GM23248 (cell line): ENCODE results near the gene SLC45A2. TPM values are rescaled to one million over a fixed set of nuclear protein-coding genes. Genes with fewer than 3 reads are reported as not detected.

Experiments
- DNase-seq: peaks from one replicate; pipeline ENCODE4 v3.0.0-alpha.2; 2015
- H2AFZ ChIP-seq: fragments of 200-600 bp; sonication (generic); 2 replicates; pipeline ENCODE4 v1.6.1; 2016; ENCODE audit warnings: antibody characterized with exemption
- H3F3A ChIP-seq: fragments of 200-600 bp; sonication (generic); 2 replicates; pipeline ENCODE4 v1.6.1; 2016; ENCODE audit warnings: mild to moderate bottlenecking, antibody characterized with exemption, mixed run types; ENCODE audit not compliant: insufficient read depth
- H3K27ac ChIP-seq: fragments of 200-600 bp; sonication (generic); 2 replicates; pipeline ENCODE4 v1.5.1; 2016; ENCODE audit warnings: mild to moderate bottlenecking
- H3K27me3 ChIP-seq: fragments of 200-600 bp; sonication (generic); replicated peaks from 2 replicates; pipeline ENCODE4 v1.6.1; 2016; ENCODE audit warnings: mild to moderate bottlenecking; ENCODE audit not compliant: insufficient read depth
- H3K36me3 ChIP-seq: fragments of 200-600 bp; sonication (generic); 2 replicates; pipeline ENCODE4 v1.6.1; 2016; ENCODE audit warnings: low read depth, mild to moderate bottlenecking
- H3K4me1 ChIP-seq: fragments of 200-600 bp; sonication (generic); 2 replicates; pipeline ENCODE4 v1.6.1; 2016; ENCODE audit warnings: mild to moderate bottlenecking; ENCODE audit not compliant: insufficient read depth
- H3K4me2 ChIP-seq: fragments of 200-600 bp; sonication (generic); one replicate; pipeline ENCODE4 v1.6.1; 2016; ENCODE audit warnings: mild to moderate bottlenecking; ENCODE audit not compliant: unreplicated experiment
- H3K4me3 ChIP-seq: fragments of 200-600 bp; sonication (generic); 2 replicates; pipeline ENCODE4 v1.5.1; 2016; ENCODE audit warnings: mild to moderate bottlenecking
- H3K79me2 ChIP-seq: fragments of 200-600 bp; sonication (generic); 2 replicates; pipeline ENCODE4 v1.6.1; 2016; ENCODE audit warnings: mild to moderate bottlenecking; ENCODE audit not compliant: insufficient read depth
- H3K9ac ChIP-seq: fragments of 200-600 bp; sonication (generic); 2 replicates; pipeline ENCODE4 v1.6.1; 2016; ENCODE audit warnings: mild to moderate bottlenecking
- H3K9me2 ChIP-seq: fragments of 200-600 bp; sonication (generic); 2 replicates; pipeline ENCODE4 v1.6.1; 2016; ENCODE audit warnings: mixed run types, mild to moderate bottlenecking, moderate library complexity; ENCODE audit not compliant: insufficient read depth
- H3K9me3 ChIP-seq: fragments of 200-600 bp; sonication (generic); one replicate; pipeline ENCODE4 v1.6.1; 2017; ENCODE audit warnings: low read depth
- H4K20me1 ChIP-seq: fragments of 200-600 bp; sonication (generic); 2 replicates; pipeline ENCODE4 v1.6.0; 2016; ENCODE audit not compliant: insufficient read depth
- EZH2 ChIP-seq: fragments of 200-600 bp; sonication (generic); IDR thresholded peaks from 2 replicates; pipeline ENCODE4 v1.6.1; 2018; ENCODE audit warnings: antibody characterized with exemption, mild to moderate bottlenecking; ENCODE audit not compliant: insufficient read depth, poor library complexity, severe bottlenecking
- EZH2phosphoT487 ChIP-seq: fragments of 200-600 bp; sonication (generic); IDR thresholded peaks from 2 replicates; pipeline ENCODE4 v1.6.1; 2018; ENCODE audit warnings: antibody characterized with exemption, moderate library complexity, mild to moderate bottlenecking, low read depth; ENCODE audit not compliant: insufficient read depth
- WGBS, 2 experiments: methylation state at CpG; one replicate each; pipeline ENCODE4 v1.1.6; 2015 to 2017; ENCODE audit warnings: low lambda C conversion rate in 2 of 2, low coverage in 1 of 2; ENCODE audit errors: missing lambda C conversion rate in 2 of 2; 5-methylcytosine and 5-hydroxymethylcytosine counted together
- in situ Hi-C: fragments of 300-500 bp; cut with MboI; formaldehyde crosslinking; loops from 2 replicates; pipeline ENCODE4 v1.15.0; 2020
- polyA plus RNA-seq: library from polyadenylated mRNA; unstranded; fragments of >200 nt; fragmentation: Nextera tagmentation; extraction: Ambion mirVana; gene quantifications from 2 replicates; pipeline ENCODE4 v1.2.1, GENCODE V29; 2016
- total RNA-seq: library from RNA; depleted of rRNA; stranded (reverse); fragments of >200 nt; shearing (Covaris generic); gene quantifications from 2 replicates; pipeline ENCODE4 v1.2.3, GENCODE V29; 2014

SLC45A2 gene
- total and polyA plus RNA-seq, 2 experiments from 2014 or later, result not detected

DNA sequence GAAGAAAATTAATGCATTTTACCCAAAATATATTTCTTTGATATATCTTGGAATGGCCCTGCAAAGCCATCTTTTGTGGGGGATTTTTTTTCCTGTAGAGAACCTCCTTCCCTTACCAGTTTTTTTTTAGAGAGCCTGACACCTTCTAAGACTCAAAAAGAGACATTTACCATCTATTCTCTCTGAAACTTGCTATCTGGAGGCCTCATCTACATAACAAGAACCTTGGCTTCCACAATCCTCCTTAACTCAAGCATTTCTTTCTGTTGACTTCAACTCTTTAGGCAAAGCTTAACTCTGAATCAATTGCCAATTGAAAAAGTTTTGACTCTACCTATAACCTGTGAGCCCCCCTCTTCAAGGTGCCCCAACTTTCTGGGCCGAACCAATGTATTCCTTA, 6.2 kb downstream of the SLC45A2 start:
- no peak overlapping the region for H2AFZ ChIP-seq
- in situ Hi-C loops, result no loop called here
- H3K27ac ChIP-seq, result no peak overlapping the region
- H3K9me2 ChIP-seq, result no peaks in the 10 kb centered on the region
- H3K4me3 ChIP-seq, result no peak overlapping the region
- H3K9ac ChIP-seq, result no peak overlapping the region
- no peak overlapping the region for H3K4me2 ChIP-seq
- WGBS, 2 experiments, result 75 to 83% methylated on average over 1 of the region's 1 CpG
- H3K4me1 ChIP-seq, result peaks cover 11% of the 10 kb centered on the region
- DNase-seq, result no peak
- no peaks in the 10 kb centered on the region for H3K9me3 ChIP-seq
- H3K27me3 ChIP-seq, result no peaks in the 10 kb centered on the region
- H4K20me1 ChIP-seq, result no peaks in the 10 kb centered on the region
- H3K36me3 ChIP-seq, result no peaks in the 10 kb centered on the region
- TF ChIP-seq EZH2phosphoT487 (no peak), EZH2 (no peak)
- H3K79me2 ChIP-seq, result no peaks in the 10 kb centered on the region
- H3F3A ChIP-seq, result 0 out of 2 replicates have a peak, but pooled peaks cover 9% of the 10 kb centered on the region

DNA sequence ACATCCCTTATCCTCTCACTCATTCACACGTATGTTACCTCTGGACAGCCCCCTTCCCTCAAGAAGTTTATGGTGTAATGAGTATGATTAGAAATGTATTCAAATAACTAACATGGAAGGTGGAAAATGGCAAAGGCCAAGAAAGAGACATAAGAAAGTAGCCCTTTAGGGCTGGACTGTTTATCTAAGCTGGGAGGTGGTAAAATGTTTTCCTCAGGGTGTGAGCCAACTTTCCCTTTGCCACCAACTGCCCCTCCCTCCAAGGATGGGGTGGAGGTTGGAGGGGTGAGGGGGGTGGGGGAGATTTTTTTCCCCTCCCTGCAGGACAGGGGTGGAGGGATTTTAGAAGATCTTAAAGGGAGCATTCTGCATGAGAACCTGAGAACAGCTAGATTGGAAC, 8.2 kb downstream of the SLC45A2 start:
- Histone ChIP-seq H3K9me2 (no peaks in the 10 kb centered on the region), H3K36me3 (no peaks in the 10 kb centered on the region), H3K9me3 (no peaks in the 10 kb centered on the region), H4K20me1 (no peaks in the 10 kb centered on the region), H3K9ac (no peak overlapping the region), H3F3A (0 out of 2 replicates have a peak, but pooled peaks cover 3% of the 10 kb centered on the region), H3K79me2 (no peaks in the 10 kb centered on the region), H3K27ac (no peak overlapping the region), H3K4me1 (peaks cover 3% of the 10 kb centered on the region; the same call in 1 of the 2 replicates), H3K4me2 (no peak overlapping the region), H3K27me3 (no peaks in the 10 kb centered on the region), H3K4me3 (no peak overlapping the region), H2AFZ (no peak overlapping the region)
- WGBS, 2 experiments, result 15 to 25% methylated on average over 1 of the region's 1 CpG
- DNase-seq, result no peak
- in situ Hi-C loops, result no loop called here
- no peak for TF ChIP-seq EZH2
- TF ChIP-seq EZH2phosphoT487, result no peak

DNA sequence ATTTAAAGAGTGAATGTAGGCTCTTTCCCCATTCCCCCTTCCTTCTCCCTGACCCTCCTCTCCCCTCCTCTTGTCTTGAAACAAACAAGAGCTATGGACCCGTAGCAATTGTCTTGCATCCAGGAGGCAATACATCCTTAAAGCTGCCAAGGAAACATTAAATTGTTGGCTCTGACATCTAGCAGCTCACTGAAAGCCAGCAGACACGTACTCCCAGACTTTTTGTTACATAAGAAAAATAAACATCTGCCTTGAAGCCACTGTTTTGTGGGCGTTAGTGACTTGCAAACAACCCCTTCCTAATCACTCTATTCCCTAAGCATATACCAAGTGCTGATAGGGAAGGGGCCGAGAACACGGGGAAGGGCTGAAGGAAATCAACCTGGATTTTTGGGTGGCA, 8.6 kb downstream of the SLC45A2 start:
- no peak overlapping the region for H3K4me3 ChIP-seq
- no peaks in the 10 kb centered on the region for H3K79me2 ChIP-seq
- TF ChIP-seq EZH2phosphoT487 (no peak), EZH2 (no peak)
- no peaks in the 10 kb centered on the region for H3K27me3 ChIP-seq
- H3K4me1 ChIP-seq, result no peaks in the 10 kb centered on the region
- 11 to 12% methylated on average over 5 of the region's 5 CpGs for WGBS, 2 experiments
- H2AFZ ChIP-seq, result no peak overlapping the region
- no peaks in the 10 kb centered on the region for H3K9me2 ChIP-seq
- peak; percentile 17 for DNase-seq
- no peak overlapping the region for H3K27ac ChIP-seq
- H3K36me3 ChIP-seq, result no peaks in the 10 kb centered on the region
- in situ Hi-C loops, result no loop called here
- H3K4me2 ChIP-seq, result no peak overlapping the region
- no peaks in the 10 kb centered on the region for H4K20me1 ChIP-seq
- no peaks in the 10 kb centered on the region for H3K9me3 ChIP-seq
- H3K9ac ChIP-seq, result no peak overlapping the region
- H3F3A ChIP-seq, result no peaks in the 10 kb centered on the region

DNA sequence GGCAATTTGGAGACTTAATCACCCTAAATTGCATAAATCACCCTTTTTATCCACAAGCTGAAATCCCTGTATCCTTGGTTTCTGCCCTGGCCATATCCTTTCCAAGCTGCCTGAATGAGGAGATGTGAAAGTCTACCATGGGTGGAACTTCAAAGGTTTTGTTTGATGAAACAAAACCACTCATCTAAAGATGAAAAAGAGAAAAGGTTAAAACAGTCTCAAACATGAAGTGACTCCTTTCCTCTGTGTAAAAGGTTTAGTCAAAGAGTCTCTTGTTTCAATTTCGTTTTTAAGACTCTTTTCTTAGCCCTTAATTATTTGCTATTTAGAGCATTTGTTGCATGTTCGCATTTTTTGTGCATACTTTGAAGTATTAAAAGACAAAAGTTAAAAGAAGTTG, 11.2 kb downstream of the SLC45A2 start:
- Histone ChIP-seq H3K9me3 (no peaks in the 10 kb centered on the region), H3K27me3 (no peaks in the 10 kb centered on the region)
- in situ Hi-C loops, result no loop called here

More for the DNA sequence above, 11.2 kb downstream of the SLC45A2 start:
- H3K9ac ChIP-seq, result no peak overlapping the region
- no peak overlapping the region for H3K4me2 ChIP-seq
- H3K4me1 ChIP-seq, result no peaks in the 10 kb centered on the region
- no peak overlapping the region for H3K27ac ChIP-seq
- no peak overlapping the region for H2AFZ ChIP-seq
- no peaks in the 10 kb centered on the region for H3K36me3 ChIP-seq
- TF ChIP-seq EZH2, result no peak
- no peak for TF ChIP-seq EZH2phosphoT487
- no peak overlapping the region for H3K4me3 ChIP-seq
- no peaks in the 10 kb centered on the region for H3K79me2 ChIP-seq
- DNase-seq, result no peak
- H3K9me2 ChIP-seq, result no peaks in the 10 kb centered on the region
- no peaks in the 10 kb centered on the region for H3F3A ChIP-seq
- WGBS, 2 experiments, result 62 to 74% methylated on average over 2 of the region's 2 CpGs
- no peaks in the 10 kb centered on the region for H4K20me1 ChIP-seq
